GM19023 (cell line): ENCODE results near the gene MYO1E.

Source experiments
- ATAC-seq: cut with Tn5 transposase; IDR thresholded peaks from one replicate; pipeline ENCODE4 v1.9.1; 2021; ENCODE audit warnings: mild to moderate bottlenecking, moderate library complexity; ENCODE audit not compliant: unreplicated experiment

Gene MYO1E

DNA sequence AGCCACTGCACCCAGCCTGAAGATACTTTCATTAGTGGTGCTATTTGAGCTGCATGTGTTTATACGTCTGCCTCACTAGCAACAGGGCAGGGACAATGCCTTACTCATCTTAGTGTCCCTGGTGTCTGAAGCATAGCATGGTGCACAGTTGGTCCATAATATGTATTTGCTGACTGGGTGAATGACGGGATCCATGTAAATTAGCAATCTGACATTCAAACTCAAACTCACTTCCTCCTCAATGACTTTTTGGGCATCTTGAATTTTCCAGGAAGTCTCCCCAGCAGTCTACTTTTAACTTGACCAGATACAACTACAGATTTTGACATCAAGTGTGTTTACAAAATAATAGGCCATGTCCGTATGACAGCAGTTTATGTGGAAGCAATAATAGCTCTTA is 169.0 kb downstream of the MYO1E start:
- ATAC-seq = no peak

- no peak for ATAC-seq
Observed at GRCh38 chr15:59203008-59203407, 169.7 kb downstream of the MYO1E start.

- no peak for ATAC-seq
Observed at GRCh38 chr15:59200560-59200959, 172.1 kb downstream of the MYO1E start.

- no peak for ATAC-seq
Observed at GRCh38 chr15:59199626-59200465, 172.8 kb downstream of the MYO1E start.

- ATAC-seq = no peak
Observed at GRCh38 chr15:59197454-59197853, 175.2 kb downstream of the MYO1E start.

GRCh38 chr15:59196416-59196815 is 176.3 kb downstream of the MYO1E start:
- no peak for ATAC-seq

GRCh38 chr15:59194639-59195325 is 177.9 kb downstream of the MYO1E start:
- ATAC-seq = no peak

DNA sequence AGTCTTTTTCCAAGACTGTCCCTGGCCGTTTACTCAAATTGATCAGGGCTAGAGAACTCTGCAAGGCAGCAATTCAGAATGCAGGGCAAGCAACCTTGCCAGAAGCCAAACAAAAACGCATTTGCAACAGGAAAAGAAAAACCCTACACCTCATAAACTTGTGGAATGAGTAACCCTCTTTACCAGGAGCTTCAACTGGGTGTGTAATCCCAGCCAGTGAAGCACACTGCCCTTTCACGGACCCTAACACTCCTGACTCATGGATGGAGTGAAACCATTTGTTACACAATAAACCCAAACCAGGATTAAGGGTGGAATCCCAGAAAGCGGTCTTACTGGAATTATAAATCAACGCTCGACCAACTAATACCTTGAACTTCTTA is 180.8 kb downstream of the MYO1E start:
- ATAC-seq = no peak

DNA sequence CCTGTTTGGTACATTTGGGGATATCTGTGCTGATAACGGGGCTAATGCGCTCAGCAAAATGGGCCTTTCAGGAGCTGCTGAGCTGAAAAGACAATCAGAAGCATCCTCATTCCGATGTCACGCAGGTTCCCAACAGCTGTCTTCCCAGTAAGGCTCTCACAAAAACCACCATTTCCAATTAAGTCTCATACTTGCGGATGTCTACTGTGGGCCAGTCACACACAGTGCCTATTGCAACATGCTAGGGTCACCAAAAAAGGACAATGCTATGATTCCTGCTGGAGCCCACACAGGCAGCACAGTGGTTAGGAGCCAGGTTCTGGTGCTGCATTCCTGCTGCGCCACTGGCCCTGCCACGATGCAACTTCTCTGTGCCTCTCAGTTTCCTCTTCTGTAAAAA is 182.4 kb downstream of the MYO1E start:
- no peak for ATAC-seq

GRCh38 chr15:59189241-59189640 is 183.4 kb downstream of the MYO1E start:
- ATAC-seq = no peak

GRCh38 chr15:59186501-59186900 is 186.2 kb downstream of the MYO1E start:
- ATAC-seq = no peak

DNA sequence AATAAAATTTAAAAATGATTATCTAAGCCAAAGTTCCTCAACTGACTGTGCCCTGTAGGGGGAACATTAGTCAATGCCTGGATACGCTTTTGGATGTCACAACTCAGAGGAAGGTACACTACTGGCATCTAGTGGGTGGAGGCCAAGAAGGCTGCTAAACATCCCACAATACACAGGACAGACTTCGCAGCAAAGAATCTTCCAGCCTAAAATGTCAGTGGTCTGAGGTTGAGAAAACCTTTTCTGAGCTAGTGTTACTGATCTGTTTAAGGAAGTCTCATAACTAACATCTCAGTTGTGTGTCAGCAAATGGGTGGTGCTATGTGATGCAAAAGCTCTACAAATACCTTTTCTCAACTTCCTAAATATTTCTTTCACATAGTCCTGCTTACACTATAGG is 186.9 kb downstream of the MYO1E start:
- no peak for ATAC-seq

GRCh38 chr15:59180945-59181600 is 191.6 kb downstream of the MYO1E start:
- ATAC-seq = no peak

DNA sequence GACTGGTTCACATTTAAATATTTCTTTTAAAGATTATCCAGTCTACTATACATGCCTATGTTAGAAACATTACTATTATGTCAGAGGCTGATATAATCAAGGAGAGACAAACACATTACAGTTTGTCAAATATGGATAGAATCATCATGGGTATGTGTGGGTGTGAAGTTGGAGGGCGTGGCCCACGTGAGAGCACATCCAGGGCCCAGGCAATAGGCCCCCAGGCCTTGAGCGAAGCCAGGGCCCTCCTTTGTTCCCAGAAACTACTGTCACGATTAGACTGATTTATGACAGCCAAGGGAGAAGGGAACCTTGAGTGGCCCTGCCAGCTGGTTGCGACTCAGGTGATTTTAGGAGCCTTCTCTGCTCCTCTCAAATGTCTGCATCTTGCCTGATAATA is 193.0 kb downstream of the MYO1E start:
- no peak for ATAC-seq

DNA sequence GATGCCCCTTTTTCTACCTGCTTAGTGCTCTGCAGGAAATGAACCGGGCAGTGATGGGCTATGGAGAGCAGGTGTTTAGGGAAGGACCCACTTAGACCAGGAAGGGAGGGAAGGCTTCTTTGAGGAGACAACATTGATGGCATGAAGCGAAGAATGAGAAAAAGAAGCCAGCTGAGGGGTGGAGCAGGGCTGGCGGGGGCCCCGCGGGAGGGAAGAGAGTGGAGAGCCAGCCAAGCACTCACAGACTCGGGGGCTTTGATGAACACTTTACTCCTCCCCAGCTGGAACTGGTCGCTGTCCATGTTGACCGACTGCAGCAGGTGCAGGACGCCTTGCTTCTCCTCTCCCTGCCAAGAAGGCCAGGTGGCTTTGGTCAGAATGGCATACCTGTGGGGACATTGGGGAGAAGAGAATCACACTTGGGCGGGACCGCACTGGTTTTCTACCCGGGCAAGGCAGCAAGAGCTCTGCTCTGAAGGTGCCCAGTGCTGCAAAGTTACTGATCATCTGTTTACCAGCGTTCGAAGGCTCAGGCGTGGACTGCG is 194.4 kb downstream of the MYO1E start:
- ATAC-seq = no peak

GRCh38 chr15:59177317-59177660 is 195.4 kb downstream of the MYO1E start:
- ATAC-seq = no peak

DNA sequence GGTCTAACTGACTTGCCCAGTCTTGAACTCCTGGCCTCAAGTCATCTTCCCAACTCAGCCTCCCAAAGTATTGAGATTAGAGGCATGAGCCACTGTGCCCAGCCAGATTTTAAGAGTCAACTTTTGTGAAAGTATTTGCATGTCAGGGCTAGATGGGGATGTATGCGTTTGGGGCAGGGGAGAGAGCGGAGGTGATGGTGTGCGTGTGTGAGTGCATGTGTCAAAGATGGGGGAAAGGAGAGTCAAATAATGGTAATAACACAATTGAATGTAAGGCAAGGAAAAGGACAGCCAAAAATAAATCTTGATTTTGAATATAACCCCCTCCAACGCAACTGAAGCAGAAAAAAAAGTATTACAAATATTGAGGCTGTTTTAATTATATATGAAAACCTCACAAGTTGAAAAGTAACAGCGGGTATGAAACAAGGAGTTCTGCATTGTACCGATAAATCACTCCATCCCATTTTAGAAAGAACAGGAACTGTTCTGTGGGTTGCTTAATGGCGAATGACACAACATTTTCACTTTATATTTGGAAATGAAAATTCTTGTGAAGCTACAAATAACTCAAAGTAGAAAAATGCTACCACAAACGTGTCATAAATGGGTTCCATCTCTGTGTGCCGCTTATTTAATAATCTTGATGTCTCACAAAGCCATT is 195.9 kb downstream of the MYO1E start:
- ATAC-seq = no peak

DNA sequence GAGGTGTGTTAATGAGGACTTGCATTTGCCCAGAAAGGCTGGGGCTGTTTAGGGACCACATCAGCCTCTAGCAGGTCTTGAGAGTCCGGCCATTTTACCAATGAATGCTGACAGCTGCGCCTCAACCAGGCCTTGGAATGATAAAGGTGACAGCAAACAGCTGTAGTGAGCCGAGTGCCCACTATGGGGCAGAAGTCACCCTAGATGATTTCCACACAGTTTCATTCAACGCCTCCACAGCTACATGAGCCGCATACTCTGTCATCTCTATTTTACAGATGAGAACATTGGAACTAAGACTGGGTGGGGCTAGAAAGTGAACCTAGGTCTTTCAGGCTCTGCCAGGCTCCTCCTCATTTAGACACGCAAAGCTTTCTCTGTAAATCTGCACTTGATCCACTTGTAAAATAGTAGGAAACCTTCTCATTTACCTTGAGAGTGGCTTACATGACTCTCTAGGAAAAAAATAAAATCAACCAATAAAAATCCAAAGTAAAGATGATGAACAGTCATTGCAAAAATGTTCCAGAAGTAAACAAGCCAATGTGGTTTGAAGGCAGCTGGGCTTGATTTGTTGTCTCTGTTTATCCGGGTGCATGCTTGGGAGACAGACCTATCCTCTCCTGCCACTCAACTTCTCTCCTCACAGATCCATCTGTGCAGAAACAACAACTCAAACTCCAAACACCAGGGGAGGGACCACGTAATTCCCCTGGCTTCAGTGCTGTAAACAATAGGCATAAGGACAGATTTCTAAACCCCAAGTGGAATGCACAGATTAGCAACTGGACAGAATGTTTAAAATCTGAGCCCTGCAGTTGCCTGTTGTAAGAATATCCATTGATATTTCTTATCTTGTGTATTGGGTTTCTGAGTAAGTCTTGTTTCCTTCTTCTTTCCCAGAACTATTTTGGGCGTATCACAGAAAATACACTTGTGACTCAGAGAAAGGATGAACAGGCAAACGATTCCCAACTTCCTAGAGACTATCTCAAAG is 197.5 kb downstream of the MYO1E start:
- ATAC-seq = no peak

DNA sequence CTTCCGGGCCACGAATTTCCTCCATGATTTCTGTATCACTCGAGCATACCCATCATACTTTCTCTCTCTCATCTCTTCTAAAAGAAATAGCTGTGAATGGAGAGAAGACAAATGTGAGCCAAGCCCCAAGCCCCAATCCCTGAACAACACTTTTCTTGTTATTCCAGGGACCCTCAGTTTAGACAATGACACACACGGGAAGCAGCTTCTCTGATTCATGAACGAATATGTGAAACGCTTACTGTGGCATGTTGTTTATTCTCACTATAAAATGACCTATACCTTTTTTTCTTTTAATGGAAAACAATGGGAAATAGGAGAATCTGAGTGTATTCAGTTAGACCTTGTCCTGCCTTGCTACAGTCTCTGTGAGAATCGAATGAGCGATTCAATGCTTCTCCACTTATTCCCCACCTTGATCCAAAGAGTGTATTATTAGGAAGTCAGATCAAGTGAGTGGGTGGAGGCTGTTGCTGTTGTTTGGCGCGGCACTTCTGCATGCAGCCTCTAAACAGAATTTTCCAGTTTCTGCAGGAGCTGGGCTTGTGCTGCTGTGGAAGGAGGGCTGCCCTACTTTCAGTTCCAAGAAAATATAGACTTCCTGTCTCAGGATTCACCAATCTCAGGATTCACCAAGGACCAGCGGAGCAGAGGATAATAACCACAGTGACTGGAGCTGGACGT is 198.4 kb downstream of the MYO1E start:
- no peak for ATAC-seq
